Measurements from ENCODE around the gene GALNT4.
A peak's percentile ranks its signal among the peaks of the same experiment; 100 is the strongest.

Gene GALNT4

GRCh38 chr12:89494411-89495231 lies 30.0 kb downstream of the GALNT4 start:
- no peak for DNase-seq

GRCh38 chr12:89493670-89494302 lies 30.8 kb downstream of the GALNT4 start:
- no peak for DNase-seq

- no peak for DNase-seq
These were observed 31.7 kb downstream of the GALNT4 start for GRCh38 chr12:89492883-89493282.

- DNase-seq: no peak
These were observed 33.7 kb downstream of the GALNT4 start for GRCh38 chr12:89490922-89491321.

- no peak for DNase-seq
These were observed 38.3 kb downstream of the GALNT4 start for GRCh38 chr12:89486264-89486663.

- no peak for DNase-seq
These were observed 40.1 kb downstream of the GALNT4 start for GRCh38 chr12:89484470-89484869.

- peak in 18 of 56 donors; percentile 2 to 63 (median 32) for DNase-seq
These were observed 43.2 kb downstream of the GALNT4 start for GRCh38 chr12:89481213-89481914.

- no peak for DNase-seq
These were observed 44.6 kb downstream of the GALNT4 start for GRCh38 chr12:89479982-89480381.

- DNase-seq: no peak
These were observed 46.8 kb downstream of the GALNT4 start for GRCh38 chr12:89477633-89478279.

- DNase-seq: no peak
These were observed 47.5 kb downstream of the GALNT4 start for GRCh38 chr12:89476904-89477595.

GRCh38 chr12:89476232-89476631 lies 48.4 kb downstream of the GALNT4 start:
- DNase-seq: no peak

- no peak for DNase-seq
These were observed 49.2 kb downstream of the GALNT4 start for GRCh38 chr12:89475203-89475990.

- no peak for DNase-seq
These were observed 50.0 kb downstream of the GALNT4 start for GRCh38 chr12:89474615-89475014.
